Caco-2 (cell line): Measurements from ENCODE around the gene NMT2. TPM values are rescaled to one million over a fixed set of nuclear protein-coding genes. Genes with fewer than 3 reads are reported as not detected.

Experiments
- BruUV-seq: library from RNA; stranded (reverse); fragments of 400-500 nt; replicated peaks from 2 replicates; lab custom pipeline; 2021; lab: Mats Ljungman, UMichigan
- CTCF ChIA-PET: fragments of 300-600 bp; sonication (Branson Sonifier 250); formaldehyde crosslinking; loops from one replicate; lab custom pipeline; 2022; ENCODE audit warnings: antibody characterized with exemption; lab: Charles Lee
- POLR2A ChIA-PET: fragments of 300-600 bp; sonication (Branson Sonifier 250); formaldehyde crosslinking; loops from one replicate; lab custom pipeline; 2022; ENCODE audit warnings: antibody characterized with exemption; lab: Charles Lee
- DNase-seq, 2 experiments: peaks; one replicate each; pipeline versions ENCODE4 v3.0.0 to v3.0.0-alpha.2; 2020 to 2022
- H3K27me3 ChIP-seq: replicated peaks from 2 replicates; pipeline ENCODE4 v1.6.0; 2011; ENCODE audit warnings: low read length; ENCODE audit not compliant: control insufficient read depth, insufficient read depth
- H3K36me3 ChIP-seq: 2 replicates; pipeline ENCODE4 v1.5.1; 2011; ENCODE audit warnings: low read length; ENCODE audit not compliant: control insufficient read depth, insufficient read depth
- H3K4me1 ChIP-seq: fragments of 250-450 bp; sonication (Bioruptor Pico); 2 replicates; pipeline ENCODE4 v1.5.1; 2020; ENCODE audit warnings: mild to moderate bottlenecking
- H3K4me3 ChIP-seq: 2 replicates; pipeline ENCODE4 v1.5.1; 2011; ENCODE audit warnings: low read depth, mild to moderate bottlenecking, control low read depth, low read length
- H3K9me3 ChIP-seq: fragments of 250-450 bp; sonication (Bioruptor Pico); 2 replicates; pipeline ENCODE4 v1.5.1; 2020; ENCODE audit warnings: mild to moderate bottlenecking, moderate library complexity
- H3K27ac Mint-ChIP-seq: one replicate; pipeline ENCODE4 v1.8.0; 2022; ENCODE audit warnings: mixed read lengths; ENCODE audit not compliant: unreplicated experiment
- H3K27me3 Mint-ChIP-seq: one replicate; pipeline ENCODE4 v1.8.0; 2022; ENCODE audit warnings: mixed read lengths; ENCODE audit not compliant: insufficient read depth, unreplicated experiment
- H3K36me3 Mint-ChIP-seq: one replicate; pipeline ENCODE4 v1.8.0; 2022; ENCODE audit warnings: mild to moderate bottlenecking, mixed read lengths; ENCODE audit not compliant: insufficient read depth, unreplicated experiment
- H3K4me1 Mint-ChIP-seq: one replicate; pipeline ENCODE4 v1.8.0; 2022; ENCODE audit warnings: low read depth, mixed read lengths; ENCODE audit not compliant: unreplicated experiment
- H3K4me3 Mint-ChIP-seq: one replicate; pipeline ENCODE4 v1.8.0; 2022; ENCODE audit warnings: mild to moderate bottlenecking, moderate library complexity, mixed read lengths; ENCODE audit not compliant: unreplicated experiment
- H3K9me3 Mint-ChIP-seq: one replicate; pipeline ENCODE4 v1.8.0; 2022; ENCODE audit warnings: mixed read lengths; ENCODE audit not compliant: unreplicated experiment
- CTCF ChIP-seq, 2 experiments: fragments of 200-600 bp in 1 of 2; IDR thresholded peaks; 1 replicate in 1 of 2; 2 replicates in 1 of 2; pipeline versions ENCODE4 v1.5.1 to v1.8.0; 2011 to 2022; ENCODE audit warnings: antibody characterized with exemption in 1 of 2, control low read depth in 1 of 2, inconsistent platforms in 1 of 2, low read depth in 1 of 2, low read length in 1 of 2, mild to moderate bottlenecking in 1 of 2, moderate library complexity in 1 of 2; ENCODE audit not compliant: insufficient read depth in 1 of 2, severe bottlenecking in 1 of 2, unreplicated experiment in 1 of 2
- intact Hi-C: fragments of 100-400 bp; cut with micrococcal nuclease; formaldehyde crosslinking; loops from one replicate; pipeline ENCODE4 v1.10.0; 2022; ENCODE audit not compliant: unreplicated experiment
- total RNA-seq: library from RNA; stranded (reverse); gene quantifications from 2 replicates; pipeline ENCODE4 v1.2.3, GENCODE V29; 2022

Gene NMT2
- total RNA-seq, 1 experiment from 2014 or later: 28.1 TPM

- intact Hi-C loops: no loop called here
- CTCF ChIA-PET: no interaction called here
- no peaks in the 10 kb centered on the region for H3K27me3 Mint-ChIP-seq
- POLR2A ChIA-PET: no interaction called here
- no peaks in the 10 kb centered on the region for H3K9me3 Mint-ChIP-seq
- TF ChIP-seq CTCF (IDR thresholded peaks at IDR 0.05; ENCODE audit: insufficient read depth in 1 of 2, low read depth in 1 of 2, low read length in 1 of 2, severe bottlenecking in 1 of 2, unreplicated experiment in 1 of 2): no peak
- H3K4me3 Mint-ChIP-seq: no peak overlapping the region
- BruUV-seq: no TSS peak
- peaks cover 2% of the 10 kb centered on the region; the same call in 1 of the 2 replicates for H3K36me3 ChIP-seq
- H3K9me3 ChIP-seq: no peaks in the 10 kb centered on the region
- H3K36me3 Mint-ChIP-seq: peaks cover 32% of the 10 kb centered on the region
- no peaks in the 10 kb centered on the region for H3K27me3 ChIP-seq
- no peak overlapping the region for H3K4me3 ChIP-seq
- no peaks in the 10 kb centered on the region for H3K4me1 ChIP-seq
- DNase-seq: no peak
- H3K4me1 Mint-ChIP-seq: no peaks in the 10 kb centered on the region
- H3K27ac Mint-ChIP-seq: no peak overlapping the region
Measured at GRCh38 chr10:15124908-15125307, 43.6 kb downstream of the NMT2 start.

DNA sequence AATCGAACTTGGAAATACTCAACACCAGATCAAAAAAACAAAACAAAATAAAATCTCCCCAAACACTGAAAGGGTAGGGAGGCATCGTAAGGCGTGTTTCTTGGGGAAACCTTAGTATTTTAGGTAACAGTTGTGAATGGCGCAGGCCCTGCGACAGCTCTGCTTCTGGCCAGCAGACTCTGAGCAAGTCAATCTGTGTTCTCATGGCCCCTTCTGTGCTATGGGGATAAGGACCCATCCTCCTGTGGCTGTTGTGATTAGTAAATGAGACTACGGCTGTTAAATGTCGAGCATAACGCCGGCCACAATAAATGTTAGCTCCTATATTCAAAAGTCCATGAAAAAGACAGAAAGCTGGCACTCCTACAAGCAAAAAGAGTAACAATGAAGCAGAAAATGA is 44.3 kb downstream of the NMT2 start:
- Histone ChIP-seq H3K36me3 (peaks cover 2% of the 10 kb centered on the region; the same call in 1 of the 2 replicates), H3K4me1 (no peaks in the 10 kb centered on the region), H3K4me3 (no peak overlapping the region), H3K27me3 (no peaks in the 10 kb centered on the region), H3K9me3 (no peaks in the 10 kb centered on the region)
- Mint-ChIP-seq H3K27ac (no peak overlapping the region), H3K4me3 (no peak overlapping the region), H3K9me3 (no peaks in the 10 kb centered on the region), H3K36me3 (peaks cover 25% of the 10 kb centered on the region), H3K27me3 (no peaks in the 10 kb centered on the region), H3K4me1 (no peaks in the 10 kb centered on the region)
- POLR2A ChIA-PET: no interaction called here
- CTCF ChIA-PET: no interaction called here
- no peak for TF ChIP-seq CTCF (IDR thresholded peaks at IDR 0.05; ENCODE audit: insufficient read depth in 1 of 2, low read depth in 1 of 2, low read length in 1 of 2, severe bottlenecking in 1 of 2, unreplicated experiment in 1 of 2)
- BruUV-seq: no TSS peak
- DNase-seq: no peak
- intact Hi-C loops: no loop called here

- intact Hi-C loops: no loop called here
- no TSS peak for BruUV-seq
- H3K27ac Mint-ChIP-seq: no peak overlapping the region
Measured at GRCh38 chr10:15123749-15124184, 44.7 kb downstream of the NMT2 start.

More at GRCh38 chr10:15123749-15124184, 44.7 kb downstream of the NMT2 start:
- no peak for DNase-seq
- Mint-ChIP-seq H3K9me3 (no peaks in the 10 kb centered on the region), H3K4me1 (no peaks in the 10 kb centered on the region), H3K4me3 (no peak overlapping the region), H3K36me3 (peaks cover 24% of the 10 kb centered on the region), H3K27me3 (no peaks in the 10 kb centered on the region)
- no peak overlapping the region for H3K4me3 ChIP-seq
- H3K4me1 ChIP-seq: no peaks in the 10 kb centered on the region
- ChIA-PET POLR2A (no interaction called here), CTCF (no interaction called here)
- peaks cover 2% of the 10 kb centered on the region; the same call in 1 of the 2 replicates for H3K36me3 ChIP-seq
- no peaks in the 10 kb centered on the region for H3K9me3 ChIP-seq
- TF ChIP-seq CTCF (IDR thresholded peaks at IDR 0.05; ENCODE audit: insufficient read depth in 1 of 2, low read depth in 1 of 2, low read length in 1 of 2, severe bottlenecking in 1 of 2, unreplicated experiment in 1 of 2): no peak
- no peaks in the 10 kb centered on the region for H3K27me3 ChIP-seq
